A673 (cell line): ENCODE results near the gene STRBP. TPM values are rescaled to one million over a fixed set of nuclear protein-coding genes. Genes with fewer than 3 reads are reported as not detected.

Source experiments
- BruUV-seq: library from RNA; stranded (reverse); fragments of 400-500 nt; replicated peaks from 2 replicates; lab custom pipeline; 2021; lab: Mats Ljungman, UMichigan
- CTCF ChIA-PET: fragments of 300-600 bp; sonication (Branson Sonifier 250); formaldehyde crosslinking; loops from one replicate; lab custom pipeline; 2022; ENCODE audit warnings: antibody characterized with exemption; lab: Charles Lee
- POLR2A ChIA-PET: fragments of 300-600 bp; sonication (Branson Sonifier 250); formaldehyde crosslinking; loops from one replicate; lab custom pipeline; 2022; ENCODE audit warnings: antibody characterized with exemption; ENCODE audit not compliant: low non-redundant PET; lab: Charles Lee
- DNase-seq: peaks from one replicate; pipeline ENCODE4 v3.0.0-alpha.2; 2015; ENCODE audit warnings: low spot score
- H3K27ac ChIP-seq: fragments of 200-600 bp; sonication (generic); 2 replicates; pipeline ENCODE4 v1.5.1; 2016; ENCODE audit warnings: mixed run types, low read depth, mild to moderate bottlenecking, mixed read lengths, antibody characterized with exemption, low read length; ENCODE audit not compliant: poor library complexity, severe bottlenecking
- H3K27me3 ChIP-seq: fragments of 200-600 bp; sonication (generic); replicated peaks from 2 replicates; pipeline ENCODE4 v1.6.1; 2017; ENCODE audit warnings: mixed run types, low read depth, mild to moderate bottlenecking, mixed read lengths, antibody characterized with exemption, low read length; ENCODE audit not compliant: insufficient read depth, poor library complexity
- H3K36me3 ChIP-seq: fragments of 200-600 bp; sonication (generic); 2 replicates; pipeline ENCODE4 v1.6.1; 2016; ENCODE audit warnings: mixed run types, mild to moderate bottlenecking, mixed read lengths, antibody characterized with exemption, low read length; ENCODE audit not compliant: insufficient read depth, poor library complexity, severe bottlenecking
- H3K4me1 ChIP-seq: fragments of 200-600 bp; sonication (generic); 2 replicates; pipeline ENCODE4 v1.6.1; 2017; ENCODE audit warnings: mixed run types, mild to moderate bottlenecking, mixed read lengths, antibody characterized with exemption, low read length; ENCODE audit not compliant: insufficient read depth, poor library complexity, severe bottlenecking
- H3K4me3 ChIP-seq: fragments of 200-600 bp; sonication (generic); 2 replicates; pipeline ENCODE4 v1.5.1; 2016; ENCODE audit warnings: low read depth, mixed run types, mild to moderate bottlenecking, mixed read lengths, low read length; ENCODE audit not compliant: poor library complexity, severe bottlenecking
- H3K9me3 ChIP-seq: fragments of 200-600 bp; sonication (generic); 2 replicates; pipeline ENCODE4 v1.6.1; 2016; ENCODE audit warnings: mixed run types, low read depth, mild to moderate bottlenecking, mixed read lengths, antibody characterized with exemption, low read length; ENCODE audit not compliant: poor library complexity, severe bottlenecking
- EZH2 ChIP-seq: fragments of 200-600 bp; sonication (generic); IDR thresholded peaks from 2 replicates; pipeline ENCODE4 v1.6.1; 2017; ENCODE audit warnings: borderline replicate concordance, low read depth, mild to moderate bottlenecking, mixed read lengths, antibody characterized with exemption, low read length; ENCODE audit not compliant: poor library complexity, severe bottlenecking
- intact Hi-C: fragments of 100-400 bp; cut with micrococcal nuclease; formaldehyde crosslinking; loops from one replicate; pipeline ENCODE4 v1.10.0; 2022; ENCODE audit not compliant: unreplicated experiment
- total RNA-seq: library from RNA; stranded (reverse); gene quantifications from 2 replicates; pipeline ENCODE4 v1.2.3, GENCODE V29; 2021
- TF ChIP-seq, protein P1 (sequence below): fragments of 300-800, 200-600 bp; sonication (generic); conservative IDR thresholded peaks from 2 replicates; pipeline ENCODE4 v1.5.1; 2017; ENCODE audit warnings: low read depth, mild to moderate bottlenecking, antibody characterized with exemption, low read length, moderate library complexity, mixed read lengths

Gene STRBP
- total RNA-seq, 1 experiment from 2014 or later = 79.4 TPM

DNA sequence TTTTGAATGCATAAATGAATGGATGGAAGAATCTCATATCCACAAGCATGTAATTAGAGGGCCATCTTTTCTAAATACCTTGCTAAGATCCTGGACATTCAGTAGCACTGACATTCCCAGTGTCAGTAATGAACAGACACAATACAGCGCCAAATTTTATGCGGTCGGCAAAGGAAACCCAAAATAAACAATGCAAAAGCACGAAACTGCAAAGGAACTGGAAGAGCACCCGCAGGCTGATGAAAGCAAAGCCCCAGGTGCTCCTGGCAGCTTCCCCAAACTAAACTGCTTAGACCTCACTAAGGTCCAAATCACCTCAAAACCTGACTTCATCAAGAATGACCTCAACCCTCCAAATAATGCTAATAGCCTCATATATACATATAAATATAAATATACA lies 133.0 kb downstream of the STRBP start:
- Histone ChIP-seq H3K36me3 (peaks cover 31% of the 10 kb centered on the region), H3K27me3 (no peaks in the 10 kb centered on the region), H3K4me3 (no peak overlapping the region), H3K4me1 (no peaks in the 10 kb centered on the region), H3K27ac (no peak overlapping the region), H3K9me3 (no peaks in the 10 kb centered on the region)
- POLR2A ChIA-PET = no interaction called here
- TF ChIP-seq, protein P1, sequence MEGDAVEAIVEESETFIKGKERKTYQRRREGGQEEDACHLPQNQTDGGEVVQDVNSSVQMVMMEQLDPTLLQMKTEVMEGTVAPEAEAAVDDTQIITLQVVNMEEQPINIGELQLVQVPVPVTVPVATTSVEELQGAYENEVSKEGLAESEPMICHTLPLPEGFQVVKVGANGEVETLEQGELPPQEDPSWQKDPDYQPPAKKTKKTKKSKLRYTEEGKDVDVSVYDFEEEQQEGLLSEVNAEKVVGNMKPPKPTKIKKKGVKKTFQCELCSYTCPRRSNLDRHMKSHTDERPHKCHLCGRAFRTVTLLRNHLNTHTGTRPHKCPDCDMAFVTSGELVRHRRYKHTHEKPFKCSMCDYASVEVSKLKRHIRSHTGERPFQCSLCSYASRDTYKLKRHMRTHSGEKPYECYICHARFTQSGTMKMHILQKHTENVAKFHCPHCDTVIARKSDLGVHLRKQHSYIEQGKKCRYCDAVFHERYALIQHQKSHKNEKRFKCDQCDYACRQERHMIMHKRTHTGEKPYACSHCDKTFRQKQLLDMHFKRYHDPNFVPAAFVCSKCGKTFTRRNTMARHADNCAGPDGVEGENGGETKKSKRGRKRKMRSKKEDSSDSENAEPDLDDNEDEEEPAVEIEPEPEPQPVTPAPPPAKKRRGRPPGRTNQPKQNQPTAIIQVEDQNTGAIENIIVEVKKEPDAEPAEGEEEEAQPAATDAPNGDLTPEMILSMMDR = no peak
- no peak for TF ChIP-seq EZH2
- BruUV-seq = no TSS peak
- intact Hi-C loops = no loop called here
- CTCF ChIA-PET = no interaction called here
- no peak for DNase-seq

- ChIA-PET CTCF (no interaction called here), POLR2A (no interaction called here)
- H3K27ac ChIP-seq = no peak overlapping the region
- no peak overlapping the region for H3K4me3 ChIP-seq
- BruUV-seq = no TSS peak
- no peaks in the 10 kb centered on the region for H3K9me3 ChIP-seq
- no peaks in the 10 kb centered on the region for H3K27me3 ChIP-seq
- intact Hi-C loops = no loop called here
- no peak for DNase-seq
- peaks cover 36% of the 10 kb centered on the region for H3K36me3 ChIP-seq
- TF ChIP-seq, protein P1 = no peak
- TF ChIP-seq EZH2 = no peak
- H3K4me1 ChIP-seq = no peaks in the 10 kb centered on the region
These were observed 135.7 kb downstream of the STRBP start for GRCh38 chr9:123132696-123133095.

DNA sequence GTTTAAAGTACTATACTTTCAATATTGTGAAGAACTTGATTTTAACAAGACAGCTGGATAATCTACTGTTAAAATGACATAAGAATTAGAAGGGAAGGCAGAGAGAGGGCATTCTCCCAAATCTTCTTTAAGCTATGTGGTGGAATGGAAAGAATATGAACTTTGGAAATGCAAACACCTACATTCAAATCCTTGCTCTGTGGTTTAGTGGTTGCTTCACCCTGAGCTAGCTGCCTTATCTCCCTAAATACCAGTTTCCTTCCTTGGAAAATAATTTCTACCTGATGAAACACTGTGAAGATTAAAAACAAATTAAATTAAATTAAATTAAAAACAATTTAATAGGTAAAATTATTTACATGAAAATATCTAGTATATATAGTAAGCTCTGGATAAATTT lies 136.4 kb downstream of the STRBP start:
- Histone ChIP-seq H3K4me1 (no peaks in the 10 kb centered on the region), H3K9me3 (no peaks in the 10 kb centered on the region), H3K27ac (no peak overlapping the region), H3K27me3 (no peaks in the 10 kb centered on the region), H3K36me3 (peaks cover 42% of the 10 kb centered on the region), H3K4me3 (no peak overlapping the region)
- intact Hi-C loops = no loop called here
- CTCF ChIA-PET = no interaction called here
- POLR2A ChIA-PET = no interaction called here
- no TSS peak for BruUV-seq
- TF ChIP-seq, protein P1 = no peak
- TF ChIP-seq EZH2 = no peak
- DNase-seq = no peak
